Gastrocnemius medialis (tissue), 4 donors: ENCODE results near the gene OR2B6. TPM values are rescaled to one million over a fixed set of nuclear protein-coding genes. Genes with fewer than 3 reads are reported as not detected.
"Not testable (repeated sequence)": the region's sequence is repeated elsewhere in the genome, so short reads cannot be mapped to it uniquely, and the experiment has no call there.

ENCODE experiments used
- ATAC-seq, 2 donors: fragments of 150-250 bp; one replicate each; pipeline ENCODE4 v1.9.1; 2016
- DNase-seq, 2 donors: peaks; one replicate each; pipeline ENCODE4 v3.0.0-alpha.2; 2019
- H3K27ac ChIP-seq, 4 donors: fragments of 200-600 bp; sonication (generic); 1 replicate in 1 of 4; 2 replicates in 3 of 4; pipeline ENCODE4 v1.5.1; 2016 to 2018; ENCODE audit warnings: mild to moderate bottlenecking in 2 of 4, moderate library complexity in 1 of 4
- H3K27me3 ChIP-seq, 3 donors: fragments of 200-600 bp; sonication (generic) in 2 of 3; 1 replicate in 1 of 3; 2 replicates in 2 of 3; pipeline versions ENCODE4 v1.5.1 to v1.6.0; 2016 to 2019; ENCODE audit warnings: mild to moderate bottlenecking in 1 of 3, moderate library complexity in 1 of 3
- H3K36me3 ChIP-seq, 2 donors: fragments of 200-600 bp; sonication (generic) in 1 of 2; one replicate each; pipeline ENCODE4 v1.5.1; 2017 to 2018
- H3K4me1 ChIP-seq, 2 donors: fragments of 200-600 bp; sonication (generic) in 1 of 2; one replicate each; pipeline ENCODE4 v1.5.1; 2016 to 2017; ENCODE audit warnings: mild to moderate bottlenecking in 2 of 2
- H3K4me3 ChIP-seq, 4 donors: fragments of 200-600 bp; sonication (generic) in 3 of 4; 1 replicate in 1 of 4; 2 replicates in 3 of 4; pipeline ENCODE4 v1.5.1; 2016 to 2019; ENCODE audit warnings: mild to moderate bottlenecking in 2 of 4
- H3K9me3 ChIP-seq, 3 donors: fragments of 200-600 bp; sonication (generic) in 2 of 3; 1 replicate in 1 of 3; 2 replicates in 2 of 3; pipeline ENCODE4 v1.5.1; 2016 to 2019
- POLR2A ChIP-seq, 2 donors: fragments of 450-650 bp; IDR thresholded peaks; one replicate each; pipeline ENCODE4 v1.6.1; 2017; ENCODE audit warnings: antibody characterized with exemption in 2 of 2, mild to moderate bottlenecking in 2 of 2, moderate library complexity in 2 of 2
- in situ Hi-C, 4 donors: fragments of 200-750 bp; cut with MboI; loops; one replicate each; pipeline versions ENCODE4 v1.15.0 to v1.8.0; 2017; ENCODE audit warnings: low sequenced_read_pairs in 4 of 4
- intact Hi-C: fragments of 100-400 bp; cut with DNase I; formaldehyde crosslinking; loops from one replicate; pipeline ENCODE4 v1.15.1; 2023; ENCODE audit warnings: low total_unique reads
- total RNA-seq, 4 donors: library from RNA; depleted of rRNA; stranded (reverse); fragments of >200 nt; gene quantifications; one replicate each; pipeline versions ENCODE4 v1.1.0 to v1.2.3, GENCODE V29; 2016
- TF ChIP-seq, protein P1 (sequence below), 5 experiments: fragments of 450-650 bp in 3 of 5; fragments of 200-600 bp in 2 of 5; sonication (generic) in 2 of 5; IDR thresholded peaks in 4 of 5; conservative IDR thresholded peaks in 1 of 5; 1 replicate in 4 of 5; 2 replicates in 1 of 5; pipeline ENCODE4 v1.5.1; 2016 to 2019; ENCODE audit warnings: antibody characterized with exemption in 5 of 5, mild to moderate bottlenecking in 3 of 5, moderate library complexity in 3 of 5

The OR2B6 gene
- total RNA-seq: not detected

- H3K36me3 ChIP-seq: no peaks in the 10 kb centered on the region
- H3K4me1 ChIP-seq: no peaks in the 10 kb centered on the region
- no peak for DNase-seq
- intact Hi-C loops: no loop called here
- no peak within 1 kb of the TSS for H3K4me3 ChIP-seq
- TF ChIP-seq POLR2A (IDR thresholded peaks at IDR 0.05): no peak
- TF ChIP-seq, protein P1, sequence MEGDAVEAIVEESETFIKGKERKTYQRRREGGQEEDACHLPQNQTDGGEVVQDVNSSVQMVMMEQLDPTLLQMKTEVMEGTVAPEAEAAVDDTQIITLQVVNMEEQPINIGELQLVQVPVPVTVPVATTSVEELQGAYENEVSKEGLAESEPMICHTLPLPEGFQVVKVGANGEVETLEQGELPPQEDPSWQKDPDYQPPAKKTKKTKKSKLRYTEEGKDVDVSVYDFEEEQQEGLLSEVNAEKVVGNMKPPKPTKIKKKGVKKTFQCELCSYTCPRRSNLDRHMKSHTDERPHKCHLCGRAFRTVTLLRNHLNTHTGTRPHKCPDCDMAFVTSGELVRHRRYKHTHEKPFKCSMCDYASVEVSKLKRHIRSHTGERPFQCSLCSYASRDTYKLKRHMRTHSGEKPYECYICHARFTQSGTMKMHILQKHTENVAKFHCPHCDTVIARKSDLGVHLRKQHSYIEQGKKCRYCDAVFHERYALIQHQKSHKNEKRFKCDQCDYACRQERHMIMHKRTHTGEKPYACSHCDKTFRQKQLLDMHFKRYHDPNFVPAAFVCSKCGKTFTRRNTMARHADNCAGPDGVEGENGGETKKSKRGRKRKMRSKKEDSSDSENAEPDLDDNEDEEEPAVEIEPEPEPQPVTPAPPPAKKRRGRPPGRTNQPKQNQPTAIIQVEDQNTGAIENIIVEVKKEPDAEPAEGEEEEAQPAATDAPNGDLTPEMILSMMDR (IDR thresholded peaks at IDR 0.05 in 4 of 5, conservative IDR thresholded peaks at IDR 0.05 in 1 of 5): no peak
- H3K27ac ChIP-seq: no peak within 1 kb of the TSS
- H3K27me3 ChIP-seq: no peaks in the 10 kb centered on the region
- no peaks in the 10 kb centered on the region for H3K9me3 ChIP-seq
- in situ Hi-C loops: no loop called here
- ATAC-seq: no peak
Observed at GRCh38 chr6:27956941-27957340, at the start of gene OR2B6. TSS of gene OR2B6 (plus strand) at chr6:27957241. CDS start at chr6:27957241, 0 bp downstream.

DNA sequence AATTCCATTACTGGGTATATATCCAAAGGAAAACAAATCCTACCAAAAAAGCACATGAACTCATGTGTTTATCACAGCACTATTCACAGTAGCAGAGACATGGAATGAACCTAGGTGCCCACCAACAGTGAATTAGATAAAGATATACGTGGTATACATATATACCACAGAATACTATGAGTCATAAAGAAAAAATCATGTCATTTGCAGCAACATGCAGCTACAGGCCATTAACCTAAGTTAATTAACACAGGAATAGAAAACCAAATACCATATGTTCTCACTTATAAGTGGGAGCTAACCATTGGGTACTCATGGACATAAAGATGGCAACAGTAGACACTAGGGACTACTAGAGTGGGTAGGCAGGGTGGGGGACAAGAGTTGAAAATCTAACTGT is 49.0 kb upstream of the OR2B6 start:
- TF ChIP-seq POLR2A (IDR thresholded peaks at IDR 0.05): no peak
- TF ChIP-seq, protein P1 (IDR thresholded peaks at IDR 0.05 in 4 of 5, conservative IDR thresholded peaks at IDR 0.05 in 1 of 5): no peak
- Histone ChIP-seq H3K9me3 (no peaks in the 10 kb centered on the region), H3K36me3 (no peaks in the 10 kb centered on the region), H3K4me3 (no peak overlapping the region), H3K27ac (no peak overlapping the region), H3K27me3 (no peaks in the 10 kb centered on the region), H3K4me1 (no peaks in the 10 kb centered on the region)
- ATAC-seq (no peak), DNase-seq (no peak)
- intact Hi-C loops: loop anchor here (10.0 kb wide), 1 partner anchor 177 kb away; the partner anchor contains the start of gene ZNF165
- in situ Hi-C loops: no loop called here

GRCh38 chr6:27911956-27912446 is 45.0 kb upstream of the OR2B6 start, which contains the start of gene OR2B2:
TSS of gene OR2B2 (minus strand) at chr6:27912396. CDS start at chr6:27912319, 77 bp downstream.
- in situ Hi-C loops: no loop called here
- no peak for DNase-seq
- TF ChIP-seq, protein P1 (IDR thresholded peaks at IDR 0.05 in 4 of 5, conservative IDR thresholded peaks at IDR 0.05 in 1 of 5): no peak
- no peak for TF ChIP-seq POLR2A (IDR thresholded peaks at IDR 0.05)

GRCh38 chr6:27922949-27923348 is 34.1 kb upstream of the OR2B6 start:
- Histone ChIP-seq H3K36me3 (no peaks in the 10 kb centered on the region), H3K27me3 (peaks cover 0 to 3% (median 3%) of the 10 kb centered on the region in 3 donors), H3K4me1 (no peaks in the 10 kb centered on the region), H3K27ac (no peak overlapping the region), H3K4me3 (no peak overlapping the region), H3K9me3 (no peaks in the 10 kb centered on the region)
- TF ChIP-seq, protein P1 (IDR thresholded peaks at IDR 0.05 in 4 of 5, conservative IDR thresholded peaks at IDR 0.05 in 1 of 5): no peak
- TF ChIP-seq POLR2A (IDR thresholded peaks at IDR 0.05): no peak
- in situ Hi-C loops (no loop called here), intact Hi-C loops (no loop called here)
- no peak for DNase-seq
- no peak for ATAC-seq

More at GRCh38 chr6:27911956-27912446, 45.0 kb upstream of the OR2B6 start, which contains the start of gene OR2B2:
- Histone ChIP-seq H3K4me3 (no peak within 1 kb of the TSS), H3K4me1 (no peaks in the 10 kb centered on the region), H3K9me3 (no peaks in the 10 kb centered on the region), H3K27me3 (peaks cover 0 to 2% (median 0%) of the 10 kb centered on the region in 3 donors), H3K27ac (no peak within 1 kb of the TSS), H3K36me3 (no peaks in the 10 kb centered on the region)
- intact Hi-C loops: no loop called here
- no peak for ATAC-seq

DNA sequence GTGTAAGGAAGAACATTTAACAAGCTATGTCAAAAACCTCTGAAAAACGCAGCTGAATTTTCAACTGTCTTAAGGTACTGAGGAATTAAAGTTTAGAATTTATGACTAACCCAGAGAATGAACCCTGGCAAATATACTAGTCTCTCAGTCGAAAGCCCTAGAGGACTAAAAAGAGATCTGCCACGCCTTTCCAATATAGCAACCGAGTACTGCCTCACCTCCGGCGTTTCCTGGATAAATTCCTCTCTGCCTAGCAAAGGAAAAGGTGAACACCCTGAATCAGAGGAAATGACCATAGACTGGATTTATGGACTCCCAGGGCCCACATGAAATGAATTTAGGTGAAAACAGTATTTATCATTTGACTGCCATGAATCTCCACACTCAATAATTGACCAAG is 32.9 kb upstream of the OR2B6 start:
- TF ChIP-seq, protein P1 (IDR thresholded peaks at IDR 0.05 in 4 of 5, conservative IDR thresholded peaks at IDR 0.05 in 1 of 5): no peak
- no peak for TF ChIP-seq POLR2A (IDR thresholded peaks at IDR 0.05)
- H3K36me3 ChIP-seq: no peaks in the 10 kb centered on the region
- in situ Hi-C loops: no loop called here
- H3K27ac ChIP-seq: no peak overlapping the region
- no peak overlapping the region for H3K4me3 ChIP-seq
- H3K4me1 ChIP-seq: no peaks in the 10 kb centered on the region
- H3K9me3 ChIP-seq: no peaks in the 10 kb centered on the region
- DNase-seq: no peak
- intact Hi-C loops: no loop called here
- H3K27me3 ChIP-seq: peaks cover 0 to 3% (median 0%) of the 10 kb centered on the region in 3 donors
- ATAC-seq: no peak

DNA sequence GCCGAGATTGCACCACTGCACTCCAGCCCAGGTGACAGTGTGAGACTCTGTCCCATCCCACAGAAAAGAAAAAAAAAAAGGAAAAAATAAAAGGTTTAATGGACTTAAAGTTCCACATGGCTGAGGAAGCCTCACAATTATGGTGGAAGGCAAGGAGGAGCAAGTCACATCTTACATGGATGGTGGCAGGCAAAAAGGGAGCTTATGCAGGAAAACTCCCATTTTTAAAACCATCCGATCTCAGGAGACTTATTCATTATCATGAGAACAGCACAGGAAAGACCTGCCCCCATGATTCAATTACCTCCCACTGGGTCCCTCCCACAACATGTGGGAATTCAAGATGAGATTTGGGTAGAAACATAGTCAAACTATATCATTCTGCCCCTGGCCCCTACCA is 29.0 kb upstream of the OR2B6 start:
- ATAC-seq, H3K36me3 ChIP-seq, H3K27ac ChIP-seq, H3K4me3 ChIP-seq, intact Hi-C loops, H3K27me3 ChIP-seq, H3K9me3 ChIP-seq, H3K4me1 ChIP-seq, DNase-seq, in situ Hi-C loops: not testable (repeated sequence)

DNA sequence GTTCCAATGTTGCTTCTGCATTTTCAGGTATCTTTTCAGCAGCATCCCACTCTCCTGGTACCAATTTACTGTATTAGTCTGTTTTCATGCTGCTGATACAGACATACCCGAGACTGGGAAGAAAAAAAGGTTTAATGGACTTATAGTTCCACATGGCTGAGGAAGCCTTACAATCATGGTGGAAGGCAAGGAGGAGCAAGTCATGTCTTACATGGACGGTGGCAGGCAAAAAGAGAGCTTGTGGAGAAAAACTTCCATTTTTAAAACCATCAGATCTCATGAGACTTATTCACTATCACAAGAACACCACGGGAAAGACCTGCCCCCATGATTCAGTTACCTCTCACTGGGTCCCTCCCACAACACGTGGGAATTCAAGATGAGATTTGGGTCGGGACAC is 27.1 kb upstream of the OR2B6 start:
- H3K9me3 ChIP-seq, DNase-seq, H3K4me1 ChIP-seq, H3K27ac ChIP-seq, H3K27me3 ChIP-seq, intact Hi-C loops, ATAC-seq, in situ Hi-C loops, H3K36me3 ChIP-seq, H3K4me3 ChIP-seq: not testable (repeated sequence)
